ENCODE data around the gene ZNF76.
A peak's percentile ranks its signal among the peaks of the same experiment; 100 is the strongest.

- TF ChIP-seq POLR2AphosphoS5 (IDR thresholded peaks at IDR 0.05; ENCODE audit: low read depth, low read length), result peak; percentile 76
- TF ChIP-seq TAF1 (IDR thresholded peaks at IDR 0.05; ENCODE audit: borderline replicate concordance, insufficient read depth, low read length), result no peak
- peak; percentile 33; the same call in 1 of the 2 replicates for TF ChIP-seq SIN3A (IDR thresholded peaks at IDR 0.05; ENCODE audit: borderline replicate concordance, insufficient read depth, low read length)
Observed at GRCh38 chr6:35342258-35343091, 82.9 kb downstream of the ZNF76 start, which contains the start of gene PPARD.

Data from PFSK-1 (cell line).